Activated T-helper 1 cell treated with anti-CD3 and anti-CD28 coated beads, Interleukin-2, amount 50 U/mL, for 16 hours (primary cell): Measurements from ENCODE around the gene CEP41.

Experiments
- DNase-seq, 2 donors: peaks; one replicate each; pipeline ENCODE4 v3.0.0-alpha.2; 2020; ENCODE audit warnings: low read depth in 1 of 2, low spot score in 1 of 2

The CEP41 gene

DNA sequence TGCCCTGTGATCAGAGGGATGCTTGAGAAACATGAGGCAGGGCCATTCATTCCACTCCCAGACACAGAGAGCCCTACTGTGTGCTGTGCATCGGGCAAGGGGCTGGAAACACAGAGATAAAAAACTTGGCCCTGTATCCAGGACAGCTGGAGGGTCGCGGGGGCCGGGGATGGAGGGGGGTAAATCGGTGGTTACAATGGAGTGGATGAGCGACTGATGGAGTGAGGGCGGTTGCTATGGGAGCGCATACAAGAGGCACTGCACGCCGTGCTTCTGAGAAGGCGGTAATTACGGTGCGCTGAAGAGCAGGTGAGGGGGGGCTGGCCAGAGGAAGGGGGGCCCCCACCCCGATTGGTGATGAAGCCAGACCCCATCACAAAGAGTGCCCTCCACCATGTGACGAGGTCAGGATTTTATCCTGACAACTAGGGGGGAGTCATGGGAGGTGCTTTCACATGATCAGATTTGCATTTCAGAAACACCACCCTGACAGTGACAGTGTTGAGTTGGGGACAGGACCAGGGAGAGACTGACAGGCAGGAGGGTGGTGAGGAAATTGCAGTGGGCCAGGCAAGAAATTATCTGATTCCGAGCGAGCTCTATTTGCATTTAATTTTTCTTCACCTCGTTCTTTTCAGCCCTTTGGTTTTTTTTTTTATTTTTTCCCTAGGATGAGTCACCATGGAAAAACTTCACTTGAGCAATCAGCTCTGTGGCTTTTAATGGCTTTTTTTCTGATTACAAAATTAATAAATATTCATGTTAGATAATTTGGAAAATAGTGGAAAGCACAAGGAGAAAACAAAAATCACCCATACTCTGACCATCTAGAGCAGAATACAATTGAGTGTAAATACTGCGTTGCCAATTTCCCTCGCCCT is 88.4 kb downstream of the CEP41 start:
- DNase-seq, result no peak

- no peak for DNase-seq
Observed at GRCh38 chr7:130351791-130352090, 89.1 kb downstream of the CEP41 start.

GRCh38 chr7:130350945-130351790 is 89.6 kb downstream of the CEP41 start:
- DNase-seq, result no peak

- no peak for DNase-seq
Observed at GRCh38 chr7:130349911-130350782, 90.7 kb downstream of the CEP41 start.

- no peak for DNase-seq
Observed at GRCh38 chr7:130346941-130347340, 93.9 kb downstream of the CEP41 start.

DNA sequence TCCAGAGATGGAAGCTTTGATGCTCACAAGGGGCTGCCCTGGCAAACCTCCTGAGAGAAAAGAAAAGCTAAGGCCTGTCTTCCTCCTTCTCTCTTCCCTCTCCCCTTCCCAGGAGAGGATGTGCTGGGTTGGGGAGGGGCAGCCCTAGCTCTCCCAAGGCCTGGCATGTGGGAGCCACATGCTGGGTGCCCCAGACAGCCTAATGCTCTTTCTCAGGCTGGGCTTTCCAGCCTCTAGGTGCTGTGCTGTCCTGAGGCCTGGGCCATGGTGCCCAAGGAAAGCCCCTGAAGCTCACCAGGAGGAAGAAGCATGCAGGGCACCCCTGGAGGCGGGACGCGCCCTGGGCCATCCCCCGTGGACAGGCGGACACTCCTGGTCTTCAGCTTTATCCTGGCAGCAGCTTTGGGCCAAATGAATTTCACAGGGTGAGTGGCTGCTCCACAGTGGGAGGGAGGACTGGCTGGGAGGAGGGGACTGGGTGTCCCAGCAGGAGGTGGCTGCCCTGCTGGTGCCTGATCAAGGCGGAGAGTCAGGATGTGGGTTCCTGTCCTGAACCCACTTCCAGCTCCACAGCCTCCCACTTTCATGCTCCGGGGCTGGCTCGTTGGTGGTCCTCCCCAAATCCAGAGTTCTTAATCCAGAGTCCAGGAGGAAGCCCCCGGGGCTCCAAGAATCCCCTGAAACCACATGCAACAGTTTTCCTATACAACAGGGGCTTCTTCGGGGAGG is 94.5 kb downstream of the CEP41 start:
- no peak for DNase-seq

- no peak for DNase-seq
Observed at GRCh38 chr7:130345725-130346124, 95.1 kb downstream of the CEP41 start.

GRCh38 chr7:130345136-130345535 is 95.7 kb downstream of the CEP41 start:
- DNase-seq, result no peak

- DNase-seq, result no peak
Observed at GRCh38 chr7:130344271-130344866, 96.4 kb downstream of the CEP41 start, which contains the start of gene CPA5. CPA5 (plus strand) TSS chr7:130344816; CDS start chr7:130346486, 1,670 bp downstream.
